ENCODE measurements around the gene SMIM32.

DNA sequence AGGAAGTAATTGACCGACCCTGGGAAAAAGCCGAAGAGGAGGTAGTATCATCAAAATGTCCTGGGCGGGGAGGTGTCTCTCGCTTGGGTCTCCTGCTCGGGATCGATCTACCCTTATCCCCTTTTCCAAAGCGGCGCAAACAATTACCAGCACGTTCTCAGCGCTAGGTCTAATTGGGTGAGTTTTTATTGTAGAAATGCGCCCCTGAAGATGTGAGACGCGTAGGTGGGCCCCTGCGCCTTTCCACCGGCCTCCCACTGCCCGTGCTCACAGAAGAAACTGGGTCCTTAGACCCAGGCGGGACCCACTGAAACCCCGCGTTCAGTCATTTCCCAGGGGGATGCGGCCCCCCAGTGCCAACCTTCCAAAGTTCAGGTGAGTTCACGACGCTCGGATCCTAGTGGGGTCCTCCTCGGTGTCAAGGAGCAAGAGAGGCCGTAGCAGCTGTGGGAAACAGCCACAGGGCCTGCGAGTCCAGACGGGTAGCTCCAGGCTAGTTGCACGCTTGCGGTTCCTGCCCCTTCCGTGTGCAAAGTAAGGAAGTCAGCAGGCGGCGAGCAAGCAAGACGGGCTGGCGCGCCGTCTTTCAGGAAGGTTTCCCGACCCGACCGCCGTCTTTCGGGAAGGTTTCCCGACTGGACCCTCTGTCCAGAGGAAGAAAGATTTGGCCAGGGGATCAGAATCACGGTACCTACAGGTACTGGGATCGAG, 1.5 kb downstream of the SMIM32 start:
- TF ChIP-seq, protein P1, sequence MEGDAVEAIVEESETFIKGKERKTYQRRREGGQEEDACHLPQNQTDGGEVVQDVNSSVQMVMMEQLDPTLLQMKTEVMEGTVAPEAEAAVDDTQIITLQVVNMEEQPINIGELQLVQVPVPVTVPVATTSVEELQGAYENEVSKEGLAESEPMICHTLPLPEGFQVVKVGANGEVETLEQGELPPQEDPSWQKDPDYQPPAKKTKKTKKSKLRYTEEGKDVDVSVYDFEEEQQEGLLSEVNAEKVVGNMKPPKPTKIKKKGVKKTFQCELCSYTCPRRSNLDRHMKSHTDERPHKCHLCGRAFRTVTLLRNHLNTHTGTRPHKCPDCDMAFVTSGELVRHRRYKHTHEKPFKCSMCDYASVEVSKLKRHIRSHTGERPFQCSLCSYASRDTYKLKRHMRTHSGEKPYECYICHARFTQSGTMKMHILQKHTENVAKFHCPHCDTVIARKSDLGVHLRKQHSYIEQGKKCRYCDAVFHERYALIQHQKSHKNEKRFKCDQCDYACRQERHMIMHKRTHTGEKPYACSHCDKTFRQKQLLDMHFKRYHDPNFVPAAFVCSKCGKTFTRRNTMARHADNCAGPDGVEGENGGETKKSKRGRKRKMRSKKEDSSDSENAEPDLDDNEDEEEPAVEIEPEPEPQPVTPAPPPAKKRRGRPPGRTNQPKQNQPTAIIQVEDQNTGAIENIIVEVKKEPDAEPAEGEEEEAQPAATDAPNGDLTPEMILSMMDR (IDR thresholded peaks at IDR 0.05) = no peak
- TF ChIP-seq POLR2A (IDR thresholded peaks at IDR 0.05) (no peak), POLR2AphosphoS5 (IDR thresholded peaks at IDR 0.05) (no peak)
